ENCODE measurements around the gene KIRREL3.

Gene KIRREL3

DNA sequence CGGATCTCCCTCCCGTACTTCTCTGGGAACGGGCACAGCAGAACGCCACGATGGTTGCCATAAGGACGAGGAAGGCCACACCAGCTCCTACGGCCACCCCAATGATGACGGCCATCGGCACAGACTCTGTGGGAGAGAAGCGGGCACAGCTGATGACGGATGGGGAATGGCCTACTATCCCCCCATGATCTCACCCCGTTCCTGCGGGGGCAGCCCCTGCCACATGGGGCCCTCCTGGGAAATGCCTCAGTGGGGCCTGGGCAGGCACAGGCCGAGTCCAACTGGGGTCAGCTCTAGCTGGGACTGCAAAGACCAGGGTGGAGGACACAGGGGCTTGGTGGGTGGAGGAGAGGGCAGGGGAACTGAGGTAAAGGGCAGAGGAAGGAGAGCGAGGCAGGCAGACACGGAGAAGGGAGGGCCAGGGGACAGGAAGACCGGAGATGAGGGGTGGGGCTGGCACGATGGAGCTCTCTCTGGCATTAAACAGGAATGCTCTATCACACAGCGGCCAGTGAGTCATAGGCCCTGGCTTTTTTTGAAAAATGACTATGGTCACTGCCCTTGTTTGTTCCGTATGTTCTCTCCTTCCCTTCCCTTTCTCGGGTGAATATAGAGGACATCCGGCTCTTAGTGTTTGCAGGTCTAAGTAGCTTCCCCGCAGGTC lies 569.0 kb downstream of the KIRREL3 start:
- DNase-seq (ENCODE audit: low spot score) (peak; percentile 35), FAIRE-seq (no peak)

DNA sequence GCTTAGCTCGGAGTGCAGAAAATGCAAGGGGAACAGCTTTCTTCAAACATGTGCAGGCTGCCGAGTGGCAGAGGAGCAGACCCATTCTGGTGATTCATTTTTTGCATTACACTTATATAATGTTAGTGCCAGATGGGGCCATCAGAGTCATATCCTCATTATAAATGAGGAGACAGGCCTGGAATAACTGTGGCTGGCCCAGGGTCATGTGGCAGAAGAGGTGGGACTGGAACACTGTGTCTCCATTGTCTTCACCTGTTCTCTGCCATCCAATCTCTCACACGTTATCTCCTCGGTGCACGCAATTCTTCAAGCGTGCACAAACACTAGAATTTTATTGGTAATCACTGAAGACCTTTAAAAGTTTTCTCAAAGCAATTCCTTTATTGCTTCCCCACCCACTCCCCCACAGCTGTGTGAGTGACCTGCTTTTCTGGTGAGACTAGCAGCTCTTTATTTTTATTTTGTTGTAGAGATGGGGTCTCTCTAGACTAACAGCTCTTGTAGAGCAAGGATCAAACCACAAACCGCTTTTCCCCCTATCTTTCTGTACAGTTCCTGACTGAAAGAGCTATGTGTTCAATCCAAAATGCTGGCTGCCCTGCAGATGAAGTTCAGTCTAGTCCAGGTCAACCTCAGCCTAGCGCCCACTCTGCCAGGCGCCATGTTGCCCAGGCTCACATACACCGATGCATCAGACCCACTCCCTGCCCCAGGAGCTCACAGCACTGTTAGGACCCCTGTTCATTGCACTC lies 569.8 kb downstream of the KIRREL3 start:
- FAIRE-seq (no peak), DNase-seq (ENCODE audit: low spot score) (no peak)

DNA sequence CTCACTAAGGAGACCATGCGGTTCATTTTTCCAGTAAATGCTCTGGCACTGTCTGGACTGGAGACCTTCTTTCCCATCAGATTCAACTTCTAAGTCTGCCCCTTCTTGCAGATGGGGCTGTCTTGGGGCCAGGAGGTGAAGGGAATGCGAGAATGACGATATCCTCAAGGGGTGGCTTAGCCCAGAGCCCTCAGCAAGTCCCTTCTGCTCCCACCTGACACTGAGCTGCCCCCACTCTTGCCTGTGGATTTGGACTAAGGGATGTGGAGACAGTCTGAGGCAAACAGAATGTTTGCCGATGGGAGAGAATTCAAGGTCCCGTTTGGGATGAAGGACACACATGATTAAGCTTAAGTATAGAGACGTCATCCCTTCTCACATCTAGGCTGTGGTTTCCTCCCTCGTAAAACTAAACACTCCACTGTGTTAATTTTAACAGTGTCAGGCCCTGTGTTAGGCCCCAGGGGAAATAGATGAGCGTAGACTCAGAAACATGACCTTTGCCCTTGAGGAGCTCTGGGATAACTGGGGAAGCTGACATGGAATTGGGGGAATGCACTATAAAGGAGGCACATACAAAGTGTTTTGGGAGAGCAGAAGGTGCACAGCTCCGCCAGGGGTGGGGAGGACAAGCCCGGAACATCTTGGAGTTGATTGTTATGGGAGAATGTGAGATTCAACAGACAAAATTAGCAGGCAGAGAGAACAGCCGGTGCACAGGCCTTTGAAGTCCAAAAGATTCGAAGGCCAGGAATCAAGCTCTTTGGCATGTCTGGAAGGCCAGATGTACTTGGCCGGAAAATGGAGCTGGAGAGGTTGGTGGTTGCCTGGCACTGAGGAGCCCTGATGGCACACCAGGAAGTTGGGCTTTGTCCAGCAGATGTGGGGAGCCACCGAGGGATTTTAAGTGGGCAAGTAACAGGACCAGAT lies 573.5 kb downstream of the KIRREL3 start:
- DNase-seq (ENCODE audit: low spot score), result no peak
- FAIRE-seq, result no peak

DNA sequence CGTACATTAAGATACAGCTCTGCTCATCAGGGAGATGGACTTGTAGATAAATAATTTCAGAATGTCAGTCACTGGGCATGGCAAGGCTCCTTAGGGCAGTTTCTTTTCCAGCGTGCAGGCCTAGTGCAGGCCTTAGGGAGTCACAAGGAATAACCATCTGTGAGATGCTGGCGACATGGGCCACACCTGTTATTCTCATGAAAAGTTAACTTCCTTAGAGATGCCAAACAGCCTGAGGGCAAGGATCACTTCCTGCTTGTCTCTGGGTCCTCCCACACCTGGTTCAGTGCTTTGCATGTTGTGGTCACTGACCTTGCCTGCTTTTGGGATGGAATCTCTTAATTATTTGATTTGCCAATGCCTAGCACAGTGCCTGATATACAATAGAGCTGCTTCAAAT lies 574.5 kb downstream of the KIRREL3 start:
- DNase-seq (ENCODE audit: low spot score) (no peak), FAIRE-seq (no peak)

DNA sequence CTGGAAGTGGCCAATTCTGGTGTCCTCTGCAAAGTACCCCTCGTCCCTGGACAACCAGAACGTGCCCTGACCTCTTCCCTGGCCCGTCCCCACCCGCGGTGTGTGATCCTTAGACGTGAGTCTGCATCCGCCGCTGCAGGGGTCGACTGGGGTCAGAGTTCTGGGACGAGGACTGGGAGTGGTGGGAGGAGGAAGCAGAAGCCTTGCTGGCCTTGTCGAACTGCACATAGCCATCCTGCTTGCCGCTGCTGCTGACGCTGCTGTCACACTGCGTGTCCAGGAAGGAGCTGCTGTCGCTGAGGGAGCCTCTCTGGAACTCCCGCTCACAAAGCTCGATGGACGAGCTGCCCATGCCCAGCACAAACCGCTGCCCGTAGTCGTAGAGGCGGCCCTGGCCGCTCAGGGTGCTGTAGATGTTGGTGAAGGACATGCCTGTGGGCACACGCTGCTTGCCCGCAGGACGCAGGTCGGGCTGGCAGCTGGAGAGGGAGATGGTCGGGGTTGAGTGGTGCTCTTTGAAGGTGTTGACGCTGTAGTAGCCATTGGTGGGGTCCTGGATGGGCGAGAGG lies 576.0 kb downstream of the KIRREL3 start:
- FAIRE-seq, result no peak
- DNase-seq (ENCODE audit: low spot score), result no peak

DNA sequence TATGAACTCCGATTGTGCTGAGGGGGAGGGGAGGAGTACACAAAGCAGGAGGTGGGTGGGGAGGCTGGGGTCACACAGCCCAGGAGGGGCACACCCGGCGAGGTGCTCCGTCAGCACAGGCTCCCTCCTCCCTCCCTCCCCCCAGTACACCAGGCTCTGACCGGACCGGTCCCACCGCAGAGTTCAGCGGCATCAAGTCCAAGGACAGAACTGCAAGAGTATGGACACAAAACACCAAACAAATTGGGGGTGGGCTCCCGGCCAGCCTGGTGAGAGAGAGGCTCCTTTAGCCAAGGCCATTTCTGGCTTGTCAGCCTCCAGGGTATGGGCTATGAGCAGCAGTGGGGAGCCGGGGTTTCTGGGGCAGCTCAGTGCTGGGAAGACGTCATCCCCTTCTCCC lies 576.8 kb downstream of the KIRREL3 start:
- FAIRE-seq (no peak), DNase-seq (ENCODE audit: low spot score) (no peak)

DNA sequence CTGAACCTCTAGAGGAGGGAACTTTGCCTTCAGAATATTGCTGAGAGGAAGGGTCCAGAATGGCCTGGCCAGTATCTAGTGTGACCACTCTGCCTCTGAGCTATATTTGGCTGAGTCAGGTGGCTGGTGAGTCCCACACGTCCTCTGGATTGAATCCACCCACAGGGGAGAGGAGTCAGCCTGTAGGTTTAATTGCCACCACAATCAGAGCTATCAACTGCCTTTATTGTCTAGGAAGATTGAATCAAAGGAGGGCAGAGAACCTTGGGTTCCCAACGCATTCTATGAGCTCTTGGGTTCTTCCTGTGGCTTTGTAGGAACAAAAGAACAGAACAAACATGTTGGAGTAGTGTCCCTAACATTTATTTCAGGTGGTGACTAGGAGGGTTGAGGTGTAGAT lies 577.4 kb downstream of the KIRREL3 start:
- FAIRE-seq (no peak), DNase-seq (ENCODE audit: low spot score) (no peak)

DNA sequence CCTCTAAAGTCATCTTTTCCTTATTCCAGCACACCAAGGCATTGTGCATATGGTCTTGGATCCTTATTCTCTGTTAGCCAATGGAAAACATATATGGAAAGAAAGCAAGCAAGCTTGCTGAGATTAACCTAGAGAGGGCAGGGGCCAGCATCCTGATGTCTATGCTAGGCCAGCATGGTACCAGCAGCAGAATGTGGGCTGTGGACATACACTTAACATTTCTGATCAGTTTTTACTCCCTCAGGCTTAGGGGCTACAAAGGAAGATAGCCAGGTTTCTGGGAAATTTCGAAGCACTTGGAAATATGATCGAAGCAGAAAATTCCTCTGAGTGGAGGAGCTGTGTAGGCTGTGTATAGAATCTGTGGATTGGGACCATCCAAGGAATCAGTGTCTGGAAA lies 578.1 kb downstream of the KIRREL3 start:
- DNase-seq (ENCODE audit: low spot score) (no peak), FAIRE-seq (no peak)

DNA sequence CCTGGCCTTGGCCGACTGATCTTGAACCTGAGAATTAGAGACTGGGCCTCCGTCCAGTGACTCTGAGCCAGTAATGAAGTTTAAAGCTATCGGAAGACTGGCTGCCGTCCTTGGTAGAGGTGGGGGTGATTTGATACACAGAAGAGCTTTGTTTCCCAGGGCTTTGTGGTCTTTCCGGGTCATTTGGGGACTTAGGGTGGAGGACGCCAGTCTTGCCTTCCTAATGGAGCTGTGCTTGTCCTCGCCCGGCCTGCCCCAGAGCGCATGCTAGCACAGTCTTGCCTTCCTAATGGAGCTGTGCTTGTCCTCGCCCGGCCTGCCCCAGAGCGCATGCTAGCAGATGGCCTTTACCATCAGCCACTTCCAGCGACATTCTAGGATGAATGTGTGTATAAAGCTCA lies 579.3 kb downstream of the KIRREL3 start:
- FAIRE-seq (no peak), DNase-seq (ENCODE audit: low spot score) (no peak)

DNA sequence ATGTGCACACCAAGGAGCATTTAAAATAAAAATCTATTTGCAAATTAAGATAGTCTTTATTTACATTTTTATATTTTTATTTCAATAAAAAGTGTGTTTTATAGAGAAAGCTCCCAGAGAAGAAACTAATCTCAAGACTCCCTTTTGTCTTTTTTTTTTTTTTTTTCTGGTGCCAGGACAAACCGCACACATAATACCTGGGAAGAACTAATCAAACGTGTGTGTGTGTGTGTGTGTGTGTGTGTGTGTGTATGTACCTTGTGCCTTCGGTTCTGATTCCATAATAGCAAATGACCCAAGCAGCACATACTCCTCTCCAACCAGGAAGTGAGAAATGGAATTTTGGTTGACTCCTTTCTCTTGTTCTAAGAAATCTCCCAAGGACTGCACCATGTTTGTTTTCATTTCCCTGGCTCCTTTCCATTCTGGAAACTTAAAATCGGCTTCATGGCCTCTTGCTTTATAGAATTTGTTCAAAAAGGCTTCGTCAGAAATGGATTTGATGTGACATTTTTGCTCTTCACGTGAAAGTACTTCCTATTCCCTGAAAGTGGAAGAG lies 579.8 kb downstream of the KIRREL3 start:
- FAIRE-seq (no peak), DNase-seq (ENCODE audit: low spot score) (no peak)

DNA sequence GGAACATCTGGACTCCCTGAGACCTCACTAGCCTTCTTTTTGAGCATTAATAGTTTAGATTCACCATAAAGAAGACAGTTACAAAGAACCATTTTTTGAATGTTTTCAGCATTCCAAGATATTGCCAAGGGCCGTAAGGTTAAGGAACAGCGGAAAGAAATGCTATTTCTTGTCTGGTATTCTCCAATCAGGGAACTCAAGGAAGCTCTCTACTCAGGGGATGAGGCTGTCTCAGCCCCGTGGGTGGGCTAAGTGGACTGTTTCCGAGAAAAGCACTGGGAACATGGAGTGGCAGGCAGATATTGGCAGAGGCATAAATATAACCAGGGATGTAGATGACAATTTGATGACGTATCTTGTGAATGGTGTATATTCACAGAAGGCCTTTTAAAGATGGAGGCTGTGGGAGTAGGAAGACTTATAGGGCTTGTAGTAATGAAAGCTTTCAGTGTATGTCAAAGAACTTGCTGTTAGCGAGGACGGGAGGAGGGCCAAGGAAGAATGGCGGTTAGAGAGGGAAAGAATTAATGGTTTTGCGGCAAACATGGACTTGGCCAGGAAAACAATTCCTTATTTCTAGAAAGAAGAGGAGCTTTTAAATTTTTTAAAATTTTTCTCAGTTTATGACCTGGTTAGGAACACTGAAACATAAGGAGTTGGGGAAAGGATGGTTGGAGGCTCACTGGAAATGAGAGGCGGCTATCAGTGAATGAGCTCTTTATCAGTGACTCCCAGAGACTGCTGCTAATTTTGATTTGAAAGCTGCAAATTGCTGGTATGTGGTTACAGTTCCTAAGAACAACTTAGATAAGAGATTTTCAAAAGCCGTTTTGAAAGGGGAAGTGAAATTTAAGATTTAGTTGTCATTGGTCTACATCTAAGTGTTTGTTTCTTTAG lies 580.5 kb downstream of the KIRREL3 start:
- DNase-seq (ENCODE audit: low spot score), result no peak

DNA sequence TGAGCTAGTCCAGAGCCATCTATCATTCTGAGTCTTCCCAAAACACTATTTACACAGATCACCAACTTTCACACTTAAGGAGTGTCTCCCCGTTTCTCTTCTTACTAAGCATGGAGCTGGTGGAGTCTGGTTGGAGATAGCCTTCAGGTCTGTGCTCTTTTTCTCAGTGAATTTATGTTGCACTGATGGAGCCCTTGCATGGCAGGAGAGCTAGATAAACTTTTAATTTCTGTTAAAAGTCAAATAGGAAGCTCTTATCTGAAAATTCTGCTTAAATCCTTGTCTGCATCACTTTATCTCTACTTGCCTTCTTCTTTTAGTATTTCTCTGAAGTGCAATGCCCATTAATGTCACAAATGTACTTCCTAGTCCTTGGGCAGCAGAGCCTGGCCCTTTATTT lies 581.7 kb downstream of the KIRREL3 start:
- DNase-seq (ENCODE audit: low spot score) (no peak), FAIRE-seq (no peak)

More for the DNA sequence above, 580.5 kb downstream of the KIRREL3 start:
- no peak for FAIRE-seq

DNA sequence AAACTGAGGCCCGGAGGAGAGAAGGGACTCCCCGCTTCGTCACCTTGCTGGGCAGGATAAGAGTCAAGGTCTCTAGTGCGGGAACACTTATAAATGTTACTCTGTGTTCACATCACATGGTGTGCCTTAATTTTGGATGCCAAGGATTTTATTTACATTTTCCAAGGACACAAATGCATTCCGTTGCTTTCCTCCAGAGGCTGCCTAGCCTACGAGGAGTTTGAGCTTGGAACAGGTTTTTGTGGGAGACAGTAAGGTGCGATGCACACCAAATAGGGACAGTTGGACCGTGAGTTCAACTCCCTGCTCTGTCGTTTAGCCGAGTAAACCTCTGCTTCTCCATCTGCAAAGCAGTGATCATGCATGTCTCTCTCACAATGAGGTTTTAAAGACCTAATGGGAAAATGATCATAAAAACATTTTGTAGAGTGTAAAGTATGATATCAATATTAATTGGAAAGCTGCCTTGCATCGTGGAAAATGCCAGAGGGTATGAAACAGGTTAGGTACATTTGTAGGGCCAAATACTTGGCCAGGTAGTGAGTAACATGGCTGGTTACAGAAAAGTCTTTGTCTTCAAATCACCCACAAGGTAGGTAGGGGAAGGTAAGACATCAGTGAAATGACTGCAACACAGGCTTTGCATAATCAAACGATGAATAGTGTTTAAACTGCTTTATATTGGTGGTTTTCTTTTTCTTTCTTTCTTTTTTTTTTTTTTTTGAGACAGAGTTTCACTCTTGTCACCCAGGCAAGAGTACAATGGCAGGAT lies 583.3 kb downstream of the KIRREL3 start:
- no peak for DNase-seq (ENCODE audit: low spot score)
- FAIRE-seq, result no peak

DNA sequence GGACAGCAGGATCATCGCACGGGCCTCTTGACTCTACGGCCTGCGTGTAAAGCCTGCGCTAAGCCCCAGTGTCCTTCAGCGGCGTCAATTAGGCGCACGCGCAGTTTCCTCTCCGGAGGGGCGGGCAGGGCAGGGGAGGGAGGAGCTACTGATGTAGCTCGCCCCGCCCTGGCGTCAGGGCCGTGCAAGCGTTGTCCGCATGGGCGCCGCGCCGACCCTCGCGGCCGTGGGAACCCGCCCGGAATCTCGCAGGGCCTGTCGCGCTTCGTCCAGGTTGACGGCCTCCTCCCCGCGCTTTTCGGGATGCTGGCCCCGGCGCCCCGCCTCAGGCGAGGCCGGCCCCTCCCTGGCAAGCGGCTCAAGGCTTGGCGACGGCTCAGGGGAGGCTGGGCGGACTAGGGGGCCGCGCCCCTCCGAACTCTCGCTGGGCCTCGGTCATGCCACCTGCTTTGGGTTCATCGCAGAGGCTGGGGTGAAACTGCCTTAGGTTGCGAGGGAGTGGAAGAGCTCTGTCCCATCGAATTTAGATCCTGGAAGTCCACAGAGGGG lies 584.0 kb downstream of the KIRREL3 start:
- no peak for DNase-seq (ENCODE audit: low spot score)
- no peak for FAIRE-seq

DNA sequence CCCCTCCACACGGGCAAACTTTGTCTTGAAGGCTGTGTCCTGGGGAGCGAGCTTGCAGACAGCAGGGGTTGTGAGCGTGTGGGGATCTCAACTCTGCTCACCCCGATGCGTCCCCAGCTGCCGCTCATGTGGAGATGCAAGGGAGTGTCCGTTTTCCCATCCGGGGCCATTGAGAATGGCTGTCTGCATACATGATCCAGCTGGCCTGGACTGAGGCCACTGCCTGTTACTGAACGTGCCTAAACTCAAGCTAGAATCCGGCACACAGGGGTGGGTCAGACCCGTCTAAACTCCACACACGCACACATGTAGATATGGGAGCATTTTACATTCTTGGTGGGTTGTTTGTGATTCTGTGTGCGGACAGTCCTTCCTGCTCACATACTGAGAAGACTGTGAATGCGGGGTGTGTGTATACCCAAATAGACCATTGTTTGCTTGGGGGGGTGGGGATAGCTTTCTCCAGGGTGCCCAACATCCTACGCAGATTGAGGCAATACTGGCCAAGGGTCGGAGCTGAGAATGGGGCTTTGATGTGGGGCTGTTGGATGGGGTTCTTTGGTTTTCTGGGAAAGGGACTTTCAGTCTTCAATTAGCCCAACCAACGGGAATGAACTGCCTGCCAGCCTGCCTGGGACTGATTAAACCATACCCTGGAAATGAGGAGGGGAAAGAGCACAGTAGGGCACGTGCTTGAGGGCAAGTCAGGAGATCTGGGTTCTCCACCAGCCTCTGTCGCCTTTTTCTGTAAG lies 584.7 kb downstream of the KIRREL3 start:
- DNase-seq (ENCODE audit: low spot score), result no peak
- FAIRE-seq, result no peak

DNA sequence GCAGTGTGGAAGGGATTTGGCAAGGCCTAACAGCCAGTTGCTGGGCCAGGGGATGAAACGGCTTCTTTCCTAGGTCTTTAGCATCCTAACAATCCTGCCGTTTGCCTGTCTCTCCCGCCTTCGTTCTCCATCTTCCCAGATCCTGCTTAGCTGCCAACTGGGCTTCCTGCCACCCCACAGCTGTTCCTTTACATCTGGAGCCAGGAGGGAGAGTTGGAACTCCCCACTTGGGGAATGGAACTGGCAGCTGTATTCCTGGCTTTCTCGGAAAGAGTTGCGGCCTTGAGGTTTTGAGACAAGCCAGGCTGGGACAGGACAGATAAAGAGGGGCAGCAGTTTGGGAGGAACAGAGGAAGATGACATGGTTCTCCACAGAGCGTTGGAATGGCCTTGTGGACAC lies 585.4 kb downstream of the KIRREL3 start:
- no peak for FAIRE-seq
- DNase-seq (ENCODE audit: low spot score), result no peak

DNA sequence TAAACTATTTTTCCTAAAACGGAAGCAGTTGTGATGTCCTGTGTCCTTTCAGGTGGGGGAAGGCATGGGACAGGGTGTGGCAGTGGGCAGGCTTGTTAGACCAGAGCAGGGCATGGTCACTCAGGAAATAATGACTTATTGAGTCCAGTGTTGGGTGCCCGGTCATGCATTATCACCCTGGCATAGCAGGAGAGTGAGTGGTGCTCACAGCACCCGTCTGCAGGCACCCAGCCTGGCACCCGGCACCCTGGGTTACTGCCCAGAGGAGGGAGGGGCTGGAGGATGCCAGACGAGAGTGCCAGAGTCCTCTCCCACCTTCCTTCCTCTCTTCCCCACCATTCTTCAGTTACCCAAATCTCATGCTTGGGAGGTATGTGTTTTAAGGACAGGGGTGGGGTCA lies 586.0 kb downstream of the KIRREL3 start:
- FAIRE-seq, result no peak
- DNase-seq (ENCODE audit: low spot score), result no peak

DNA sequence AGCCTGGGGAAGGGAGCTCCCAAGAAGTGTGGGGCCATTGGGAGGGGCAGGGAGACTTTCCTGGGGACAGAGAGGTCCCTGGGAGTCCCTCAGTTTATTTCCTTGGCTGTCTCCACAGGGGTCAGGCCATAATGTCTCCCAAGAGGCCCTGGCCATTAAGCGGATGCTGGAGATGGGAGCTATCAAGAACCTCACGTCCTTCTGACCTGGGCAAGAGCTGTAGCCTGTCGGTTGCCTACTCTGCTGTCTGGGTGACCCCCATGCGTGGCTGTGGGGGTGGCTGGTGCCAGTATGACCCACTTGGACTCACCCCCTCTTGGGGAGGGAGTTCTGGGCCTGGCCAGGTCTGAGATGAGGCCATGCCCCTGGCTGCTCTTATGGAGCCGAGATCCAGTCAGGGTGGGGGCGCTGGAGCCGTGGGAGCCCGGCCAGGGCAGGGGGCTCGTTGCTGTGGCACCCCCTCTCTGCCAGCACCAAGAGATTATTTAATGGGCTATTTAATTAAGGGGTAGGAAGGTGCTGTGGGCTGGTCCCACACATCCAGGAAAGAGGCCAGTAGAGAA lies 586.6 kb downstream of the KIRREL3 start:
- DNase-seq (ENCODE audit: low spot score), result no peak
- no peak for FAIRE-seq

Measured in RCC 7860 (cell line).